IMR-90 (cell line): ENCODE measurements around the gene KHK. TPM values are rescaled to one million over a fixed set of nuclear protein-coding genes. Genes with fewer than 3 reads are reported as not detected.

ENCODE experiments used
- ATAC-seq: fragments of 200-7000 bp; cut with Tn5 transposase; 2 replicates; pipeline ENCODE4 v1.9.1; 2020; ENCODE audit warnings: low read depth, mild to moderate bottlenecking, moderate library complexity
- BruUV-seq: library from RNA; stranded (reverse); fragments of 400-500 nt; replicated peaks from 2 replicates; lab custom pipeline; 2021; lab: Mats Ljungman, UMichigan
- CTCF ChIA-PET: fragments of 300-600 bp; formaldehyde crosslinking; extraction: SDS; loops from one replicate; lab custom pipeline; 2021; ENCODE audit warnings: antibody characterized with exemption; lab: Yijun Ruan, JAX
- POLR2A ChIA-PET: fragments of 300-600 bp; sonication (Branson Sonifier 250); formaldehyde crosslinking; loops from one replicate; lab custom pipeline; 2022; ENCODE audit warnings: antibody characterized with exemption; ENCODE audit not compliant: unreplicated experiment; lab: Charles Lee
- DNase-seq: peaks from one replicate; pipeline ENCODE4 v3.0.0; 2013
- H2AFZ ChIP-seq: replicated peaks from 2 replicates; pipeline ENCODE3; 2013; ENCODE audit warnings: low read length, mild to moderate bottlenecking; ENCODE audit not compliant: poor library complexity
- H2AK5ac ChIP-seq: 2 replicates; pipeline ENCODE4 v1.6.1; 2013; ENCODE audit warnings: low read depth, low read length, inconsistent platforms
- H2AK9ac ChIP-seq: replicated peaks from 2 replicates; pipeline ENCODE3; 2013; ENCODE audit warnings: mild to moderate bottlenecking, low read depth, low read length, moderate library complexity; ENCODE audit not compliant: poor library complexity
- H2BK120ac ChIP-seq: 2 replicates; pipeline ENCODE4 v1.6.1; 2013; ENCODE audit warnings: low read depth, low read length, inconsistent platforms
- H2BK15ac ChIP-seq: 3 replicates; pipeline ENCODE4 v1.6.1; 2013; ENCODE audit warnings: low read depth, low read length, inconsistent platforms
- H2BK20ac ChIP-seq: 2 replicates; pipeline ENCODE4 v1.6.1; 2013; ENCODE audit warnings: low read depth, mild to moderate bottlenecking, inconsistent platforms, low read length, moderate library complexity
- H2BK5ac ChIP-seq: 2 replicates; pipeline ENCODE4 v1.6.1; 2013; ENCODE audit warnings: mild to moderate bottlenecking, low read depth, low read length, inconsistent platforms; ENCODE audit not compliant: poor library complexity, severe bottlenecking
- H3K14ac ChIP-seq: replicated peaks from 2 replicates; pipeline ENCODE4 v1.6.1; 2013; ENCODE audit warnings: low read depth, low read length, inconsistent platforms
- H3K18ac ChIP-seq: 2 replicates; pipeline ENCODE4 v1.6.1; 2013; ENCODE audit warnings: low read depth, low read length, control low read depth
- H3K23ac ChIP-seq: 2 replicates; pipeline ENCODE4 v1.6.1; 2013; ENCODE audit warnings: low read depth, low read length, inconsistent platforms
- H3K27ac ChIP-seq: 2 replicates; pipeline ENCODE4 v1.5.1; 2013; ENCODE audit warnings: mild to moderate bottlenecking, control low read depth, low read length; ENCODE audit not compliant: insufficient read depth
- H3K27me3 ChIP-seq: 2 replicates; pipeline ENCODE4 v1.6.1; 2013; ENCODE audit warnings: low read length; ENCODE audit not compliant: control insufficient read depth, insufficient read depth
- H3K36me3 ChIP-seq: 2 replicates; pipeline ENCODE4 v1.6.1; 2013; ENCODE audit warnings: low read length, mixed read lengths; ENCODE audit not compliant: control insufficient read depth, insufficient read depth
- H3K4ac ChIP-seq: 2 replicates; pipeline ENCODE4 v1.6.1; 2013; ENCODE audit warnings: low read depth, low read length, inconsistent platforms
- H3K4me1 ChIP-seq: 2 replicates; pipeline ENCODE4 v1.6.1; 2013; ENCODE audit warnings: low read length, mixed read lengths; ENCODE audit not compliant: control insufficient read depth, insufficient read depth
- H3K4me2 ChIP-seq: 2 replicates; pipeline ENCODE4 v1.6.1; 2013; ENCODE audit warnings: low read depth, mild to moderate bottlenecking, control low read depth, low read length, moderate library complexity
- H3K4me3 ChIP-seq: 2 replicates; pipeline ENCODE4 v1.5.1; 2013; ENCODE audit warnings: low read depth, mild to moderate bottlenecking, control low read depth, low read length, moderate library complexity; ENCODE audit not compliant: insufficient read depth
- H3K56ac ChIP-seq: 2 replicates; pipeline ENCODE4 v1.6.1; 2013; ENCODE audit warnings: low read length, inconsistent platforms; ENCODE audit not compliant: insufficient read depth; ENCODE audit errors: extremely low read depth
- H3K79me1 ChIP-seq, 2 experiments: 2 replicates each; pipeline ENCODE4 v1.6.1; 2013; ENCODE audit warnings: low read length in 2 of 2, inconsistent platforms in 1 of 2, low read depth in 1 of 2
- H3K9ac ChIP-seq: 2 replicates; pipeline ENCODE4 v1.6.1; 2013; ENCODE audit warnings: low read depth, low read length, control low read depth
- H3K9me1 ChIP-seq: 2 replicates; pipeline ENCODE4 v1.6.1; 2013; ENCODE audit warnings: low read length, inconsistent platforms; ENCODE audit not compliant: insufficient read depth
- H3K9me3 ChIP-seq: 2 replicates; pipeline ENCODE4 v1.6.1; 2013; ENCODE audit warnings: low read length; ENCODE audit not compliant: control insufficient read depth, insufficient read depth
- H4K20me1 ChIP-seq: 2 replicates; pipeline ENCODE4 v1.6.1; 2013; ENCODE audit warnings: low read length, inconsistent platforms; ENCODE audit not compliant: insufficient read depth
- H4K5ac ChIP-seq: 2 replicates; pipeline ENCODE4 v1.6.1; 2013; ENCODE audit warnings: mild to moderate bottlenecking, low read depth, low read length, control low read depth
- H4K8ac ChIP-seq, 2 experiments: 2 replicates each; pipeline ENCODE4 v1.6.1; 2013; ENCODE audit warnings: low read depth in 2 of 2, low read length in 2 of 2, control low read depth in 1 of 2, inconsistent platforms in 1 of 2
- H4K91ac ChIP-seq: 2 replicates; pipeline ENCODE4 v1.6.1; 2013; ENCODE audit warnings: low read depth, low read length, inconsistent platforms; ENCODE audit not compliant: insufficient read depth
- BHLHE40 ChIP-seq: fragments of 150-350 bp; IDR thresholded peaks from 2 replicates; pipeline ENCODE4 v1.6.1; 2016; ENCODE audit warnings: mild to moderate bottlenecking, low read depth, low read length
- CTCF ChIP-seq: conservative IDR thresholded peaks from 2 replicates; pipeline ENCODE4 v1.5.1; 2012; ENCODE audit warnings: mild to moderate bottlenecking, low read depth, low read length, improper control_type of control experiment
- FOS ChIP-seq: fragments of 150-350 bp; IDR thresholded peaks from 2 replicates; pipeline ENCODE4 v1.6.1; 2016; ENCODE audit warnings: low read depth, low read length
- POLR2A ChIP-seq: IDR thresholded peaks from 2 replicates; pipeline ENCODE4 v1.6.1; 2012; ENCODE audit warnings: mild to moderate bottlenecking, low read depth, low read length
- RAD21 ChIP-seq: IDR thresholded peaks from 2 replicates; pipeline ENCODE4 v1.6.1; 2012; ENCODE audit warnings: low read length, improper control_type of control experiment
- RCOR1 ChIP-seq: IDR thresholded peaks from 2 replicates; pipeline ENCODE4 v1.6.1; 2012; ENCODE audit warnings: mild to moderate bottlenecking, low read length, improper control_type of control experiment; ENCODE audit not compliant: insufficient replicate concordance
- RFX5 ChIP-seq: IDR thresholded peaks from 2 replicates; pipeline ENCODE4 v1.8.0; 2012; ENCODE audit warnings: low read depth, mild to moderate bottlenecking, low read length, moderate library complexity
- WGBS, 2 experiments: methylation state at CpG; one replicate each; pipeline versions ENCODE4 v1.1.5 to v1.1.7; 2013; ENCODE audit warnings: missing lambda C conversion rate in 2 of 2; ENCODE audit not compliant: insufficient read length in 1 of 2; ENCODE audit errors: extremely low coverage in 2 of 2; 5-methylcytosine and 5-hydroxymethylcytosine counted together
- dilution Hi-C: fragments of 300-500 bp; cut with HindIII; formaldehyde crosslinking; loops from one replicate; pipeline ENCODE4 v1.14.3; 2018; ENCODE audit warnings: low sequenced_read_pairs; ENCODE audit not compliant: unreplicated experiment
- in situ Hi-C: fragments of 300-500 bp; cut with MboI; formaldehyde crosslinking; loops from 3 replicates; pipeline ENCODE4 v1.14.3; 2019; ENCODE audit warnings: low sequenced_read_pairs, inconsistent platforms, mixed read lengths
- intact Hi-C: fragments of 100-400 bp; cut with micrococcal nuclease; formaldehyde crosslinking; loops from 2 replicates; pipeline ENCODE4 v1.10.0; 2022
- polyA plus RNA-seq, 3 experiments: library from polyadenylated mRNA; depleted of rRNA; stranded (reverse); fragments of >200 nt; gene quantifications; 2 replicates each; pipeline ENCODE4 v1.2.3, GENCODE V29; 2012; ENCODE audit warnings: low replicate concordance in 1 of 3
- total RNA-seq: library from RNA; depleted of rRNA; stranded (reverse); fragments of >200 nt; gene quantifications from 2 replicates; pipeline ENCODE4 v1.2.3, GENCODE V29; 2012

KHK gene
- total and polyA plus RNA-seq, 2 of the 4 experiments (the other 2 are of a cell fraction) = 0.72 to 0.82 TPM

DNA sequence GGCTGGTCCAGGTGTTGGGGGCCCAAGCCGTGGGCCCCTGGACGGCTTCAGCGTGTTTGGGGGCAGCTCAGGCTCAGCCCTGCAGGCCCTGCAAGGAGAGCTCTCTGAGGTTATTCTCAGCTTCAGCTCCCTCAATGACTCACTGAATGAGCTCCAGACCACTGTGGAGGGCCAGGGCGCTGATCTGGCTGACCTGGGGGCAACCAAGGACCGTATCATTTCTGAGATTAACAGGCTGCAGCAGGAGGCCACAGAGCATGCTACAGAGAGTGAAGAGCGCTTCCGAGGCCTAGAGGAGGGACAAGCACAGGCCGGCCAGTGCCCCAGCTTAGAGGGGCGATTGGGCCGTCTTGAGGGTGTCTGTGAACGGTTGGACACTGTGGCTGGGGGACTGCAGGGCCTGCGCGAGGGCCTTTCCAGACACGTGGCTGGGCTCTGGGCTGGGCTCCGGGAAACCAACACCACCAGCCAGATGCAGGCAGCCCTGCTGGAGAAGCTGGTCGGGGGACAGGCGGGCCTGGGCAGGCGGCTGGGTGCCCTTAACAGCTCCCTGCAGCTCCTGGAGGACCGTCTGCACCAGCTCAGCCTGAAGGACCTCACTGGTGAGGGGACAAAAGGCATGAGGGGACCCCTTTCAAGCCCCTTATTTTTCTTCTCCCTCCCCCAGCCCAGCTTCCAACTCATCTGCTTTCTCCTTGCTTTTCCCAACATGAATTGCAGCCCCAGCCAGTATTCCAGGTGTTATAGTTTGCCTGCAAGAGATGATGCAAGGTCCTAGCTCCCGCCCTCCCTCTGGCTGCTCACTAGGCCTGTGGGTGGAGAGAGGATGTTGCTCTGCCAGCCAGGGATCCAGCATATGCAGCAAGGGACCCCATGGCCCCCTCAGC is 2.9 kb upstream of the KHK start (continued):
- TF ChIP-seq RAD21 (no peak), POLR2A (no peak)

DNA sequence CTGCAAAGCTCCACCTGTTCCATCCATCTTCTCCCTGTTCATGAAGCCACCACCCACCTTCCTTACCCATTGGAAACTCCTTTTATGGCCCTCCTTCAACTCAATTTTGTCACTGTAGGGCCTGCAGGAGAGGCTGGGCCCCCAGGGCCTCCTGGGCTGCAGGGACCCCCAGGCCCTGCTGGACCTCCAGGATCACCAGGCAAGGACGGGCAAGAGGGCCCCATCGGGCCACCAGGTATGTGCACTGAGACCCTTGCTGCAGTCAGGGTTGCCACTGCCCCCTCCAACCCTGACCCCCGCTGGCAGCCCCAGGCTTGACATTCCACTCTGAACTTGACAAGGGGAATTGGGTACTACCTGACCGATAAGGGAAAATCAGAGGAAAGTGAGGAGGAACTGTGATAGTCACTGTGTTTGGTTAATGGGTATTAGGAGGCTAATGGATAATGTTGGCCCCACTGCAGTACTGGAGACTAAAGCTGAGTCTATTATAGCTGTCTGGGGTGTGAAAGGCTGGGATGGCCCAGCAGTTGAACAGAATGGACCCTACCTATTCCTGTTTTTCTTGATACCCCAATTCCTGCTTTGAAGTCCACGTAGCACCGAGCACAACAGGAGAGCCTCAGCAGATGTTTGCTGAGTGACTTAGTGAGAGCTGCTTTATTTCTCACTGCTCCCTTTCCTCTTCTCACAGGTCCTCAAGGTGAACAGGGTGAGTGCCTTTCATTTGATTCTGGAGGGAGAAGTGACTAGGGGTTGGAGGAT is 2.1 kb upstream of the KHK start:
- Histone ChIP-seq H3K23ac (no peak overlapping the region; the same call in 1 of the 2 replicates), H3K4me3 (no peak overlapping the region), H2BK20ac (no peak overlapping the region), H4K20me1 (peaks cover 14% of the 10 kb centered on the region), H3K79me1 (peaks cover 3 to 43% of the 10 kb centered on the region in 2 experiments; a peak in 3 of 4 replicates), H3K14ac (no peak overlapping the region), H3K56ac (no peak overlapping the region), H2AK9ac (no peak overlapping the region), H3K36me3 (peaks cover 29% of the 10 kb centered on the region; the same call in 1 of the 2 replicates), H4K5ac (no peak overlapping the region), H4K8ac (0 out of 4 replicates have a peak overlapping the region, but pooled peaks of 1 of the 2 experiments have one; percentile 15), H3K9me1 (peaks cover 3% of the 10 kb centered on the region; the same call in 1 of the 2 replicates), H3K4me1 (peaks cover 18% of the 10 kb centered on the region), H3K4me2 (no peak overlapping the region), H2BK15ac (no peak overlapping the region), H3K27me3 (no peaks in the 10 kb centered on the region), H3K9ac (no peak overlapping the region), H2AFZ (no peak overlapping the region), H4K91ac (no peak overlapping the region), H3K4ac (no peak overlapping the region), H2BK5ac (no peak overlapping the region), H3K9me3 (no peaks in the 10 kb centered on the region), H2AK5ac (no peak overlapping the region), H2BK120ac (no peak overlapping the region), H3K18ac (no peak overlapping the region), H3K27ac (no peak overlapping the region)
- WGBS, 2 experiments = 79% methylated on average over 3 of the region's 6 CpGs; no CpG with 5 or more reads in 1 of the 2 experiments
- CTCF ChIA-PET = no interaction called here
- dilution Hi-C loops (no loop called here), intact Hi-C loops (loop anchor here (5.0 kb wide), 1 partner anchor 237 kb away; the partner anchor contains the start of gene DPYSL5), in situ Hi-C loops (no loop called here)
- no peak for DNase-seq
- TF ChIP-seq BHLHE40 = no peak
- TF ChIP-seq RFX5 = no peak
- no peak for TF ChIP-seq CTCF
- no peak for TF ChIP-seq FOS
- TF ChIP-seq RCOR1 = no peak
- BruUV-seq = no TSS peak
- ATAC-seq = no peak
- POLR2A ChIA-PET = no interaction called here
